Astrocyte of the cerebellum (primary cell): ENCODE measurements around the gene BRINP1.

Source experiments
- DNase-seq: peaks from one replicate; pipeline ENCODE4 v3.0.0-alpha.2; 2011; ENCODE audit warnings: low read depth
- H3K4me3 ChIP-seq: 2 replicates; pipeline ENCODE4 v1.5.1; 2011; ENCODE audit warnings: mild to moderate bottlenecking, low read depth, low read length, moderate library complexity
- in situ Hi-C: cut with HindIII; loops from 2 replicates; pipeline ENCODE4 v1.10.0; 2017; ENCODE audit warnings: low sequenced_read_pairs
- TF ChIP-seq, protein P1 (sequence below): IDR thresholded peaks from 2 replicates; pipeline ENCODE4 v1.5.1; 2012; ENCODE audit warnings: low read length, low read depth, moderate library complexity, mild to moderate bottlenecking; ENCODE audit errors: missing control alignments

BRINP1 gene

DNA sequence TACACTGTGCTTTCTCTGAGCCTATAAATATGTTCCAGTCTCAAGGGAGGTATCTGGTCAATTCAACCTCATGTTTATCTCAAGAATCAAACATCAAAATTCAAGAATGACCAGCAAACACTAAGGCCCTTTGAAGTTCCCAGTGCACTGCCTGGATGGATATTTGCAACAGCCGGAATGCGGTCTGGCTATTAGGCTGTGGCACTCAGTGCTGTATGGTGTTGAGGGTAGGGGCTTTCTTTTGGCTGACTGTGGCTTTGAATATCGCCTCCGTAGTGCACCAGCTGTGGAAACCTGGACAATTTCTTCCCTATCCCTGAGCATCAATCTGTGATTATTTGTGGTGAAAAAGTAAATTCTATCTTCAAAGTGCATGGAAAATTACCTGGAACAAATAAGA, 220.4 kb downstream of the BRINP1 start:
- H3K4me3 ChIP-seq, result no peak overlapping the region
- no peak for DNase-seq
- TF ChIP-seq, protein P1, sequence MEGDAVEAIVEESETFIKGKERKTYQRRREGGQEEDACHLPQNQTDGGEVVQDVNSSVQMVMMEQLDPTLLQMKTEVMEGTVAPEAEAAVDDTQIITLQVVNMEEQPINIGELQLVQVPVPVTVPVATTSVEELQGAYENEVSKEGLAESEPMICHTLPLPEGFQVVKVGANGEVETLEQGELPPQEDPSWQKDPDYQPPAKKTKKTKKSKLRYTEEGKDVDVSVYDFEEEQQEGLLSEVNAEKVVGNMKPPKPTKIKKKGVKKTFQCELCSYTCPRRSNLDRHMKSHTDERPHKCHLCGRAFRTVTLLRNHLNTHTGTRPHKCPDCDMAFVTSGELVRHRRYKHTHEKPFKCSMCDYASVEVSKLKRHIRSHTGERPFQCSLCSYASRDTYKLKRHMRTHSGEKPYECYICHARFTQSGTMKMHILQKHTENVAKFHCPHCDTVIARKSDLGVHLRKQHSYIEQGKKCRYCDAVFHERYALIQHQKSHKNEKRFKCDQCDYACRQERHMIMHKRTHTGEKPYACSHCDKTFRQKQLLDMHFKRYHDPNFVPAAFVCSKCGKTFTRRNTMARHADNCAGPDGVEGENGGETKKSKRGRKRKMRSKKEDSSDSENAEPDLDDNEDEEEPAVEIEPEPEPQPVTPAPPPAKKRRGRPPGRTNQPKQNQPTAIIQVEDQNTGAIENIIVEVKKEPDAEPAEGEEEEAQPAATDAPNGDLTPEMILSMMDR, result no peak
- in situ Hi-C loops, result no loop called here

DNA sequence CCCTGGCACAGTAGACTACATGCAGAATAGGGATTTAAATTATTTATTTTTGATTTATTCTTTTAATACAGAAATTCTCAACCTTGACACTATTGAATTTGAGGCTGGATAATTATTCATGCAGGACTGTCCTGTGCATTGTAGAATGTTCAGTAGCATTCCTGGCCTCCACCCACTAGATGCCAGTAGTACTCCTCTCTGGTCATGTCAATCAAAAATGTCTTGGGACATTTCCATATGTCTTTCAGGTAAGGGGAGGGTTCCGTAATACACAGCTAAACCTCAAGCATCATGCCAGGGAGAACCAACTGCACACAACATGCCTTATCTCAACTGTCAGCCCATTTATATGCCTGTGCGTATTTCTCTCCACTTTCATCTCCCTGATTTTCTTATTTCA, 231.8 kb downstream of the BRINP1 start:
- in situ Hi-C loops, result no loop called here
- TF ChIP-seq, protein P1, result no peak
- DNase-seq, result no peak
- no peak overlapping the region for H3K4me3 ChIP-seq

DNA sequence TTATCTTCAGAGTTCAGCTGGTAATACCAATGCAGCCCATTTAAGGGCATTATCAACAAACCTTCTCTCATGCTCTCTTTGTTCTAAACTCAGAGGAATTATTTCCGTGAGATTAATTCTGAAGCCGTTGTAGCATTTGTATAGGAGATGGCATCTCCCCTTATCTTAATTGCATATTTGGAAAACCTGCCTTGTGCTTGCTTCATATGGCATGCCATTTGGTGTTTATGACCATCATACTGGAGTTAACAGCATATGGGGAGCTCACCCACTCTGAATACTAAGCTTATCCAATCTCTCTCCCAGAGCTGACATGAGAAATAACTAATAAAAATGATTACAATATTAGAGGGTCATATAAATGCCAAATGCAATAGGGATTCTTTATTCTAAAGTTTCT, 243.2 kb downstream of the BRINP1 start:
- DNase-seq, result no peak
- TF ChIP-seq, protein P1, result no peak
- in situ Hi-C loops, result no loop called here
- H3K4me3 ChIP-seq, result no peak overlapping the region

DNA sequence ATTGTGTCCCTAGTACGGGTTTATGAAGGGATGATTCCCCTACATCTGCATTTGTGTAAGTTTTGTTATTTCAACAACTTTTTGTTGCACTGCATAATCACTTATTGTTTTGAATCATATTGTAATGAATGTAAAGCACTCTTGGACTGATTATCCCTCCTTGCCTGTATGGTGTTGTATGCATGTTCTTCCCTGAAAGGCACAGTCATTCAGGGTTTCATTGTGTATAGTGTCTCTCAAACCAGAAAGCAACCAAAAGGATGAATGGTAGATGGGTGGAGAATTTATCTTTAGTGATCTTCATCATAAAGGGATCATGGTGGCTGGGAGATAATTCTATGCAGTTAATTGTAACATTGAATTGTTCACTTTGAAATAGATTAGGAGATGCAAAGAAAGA, 247.3 kb downstream of the BRINP1 start:
- H3K4me3 ChIP-seq, result no peak overlapping the region
- TF ChIP-seq, protein P1, result no peak
- in situ Hi-C loops, result no loop called here
- DNase-seq, result no peak

DNA sequence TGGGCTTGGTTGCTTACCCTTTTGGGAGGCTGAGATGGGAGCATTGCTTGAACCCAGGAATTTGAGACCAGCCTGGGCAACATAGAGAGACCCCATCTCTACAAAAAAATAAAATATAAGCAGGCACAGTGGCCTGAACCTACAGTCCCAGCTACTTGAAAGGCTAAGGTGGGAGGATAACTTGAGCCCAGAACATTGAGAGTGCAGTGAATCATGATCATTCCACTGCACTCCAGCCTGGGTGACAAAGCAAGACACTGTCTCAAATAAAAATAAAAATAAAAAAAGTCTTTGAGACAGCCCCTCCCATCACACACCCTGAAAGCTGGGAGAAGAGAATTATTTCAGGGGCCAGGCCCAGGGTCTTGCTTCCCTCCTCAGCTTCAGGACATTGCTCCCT, 251.8 kb downstream of the BRINP1 start:
- H3K4me3 ChIP-seq, result no peak overlapping the region
- TF ChIP-seq, protein P1, result no peak
- DNase-seq, result no peak
- in situ Hi-C loops, result no loop called here
